H9 (cell line): ENCODE results near the gene NKAIN4. TPM values are rescaled to one million over a fixed set of nuclear protein-coding genes. Genes with fewer than 3 reads are reported as not detected.

Source experiments
- DNase-seq: peaks from one replicate; pipeline ENCODE4 v3.0.0-alpha.2; 2017
- H2AFZ ChIP-seq: one replicate; pipeline ENCODE4 v1.6.1; 2013; ENCODE audit warnings: mild to moderate bottlenecking, low read length, control low read depth, moderate library complexity
- H2AK5ac ChIP-seq: 2 replicates; pipeline ENCODE4 v1.6.1; 2013; ENCODE audit warnings: low read length, control low read depth, mixed read lengths; ENCODE audit not compliant: insufficient read length
- H2BK120ac ChIP-seq: one replicate; pipeline ENCODE4 v1.6.1; 2013; ENCODE audit warnings: low read depth, mild to moderate bottlenecking, low read length, control low read depth, inconsistent platforms; ENCODE audit not compliant: poor library complexity, severe bottlenecking
- H2BK12ac ChIP-seq: 2 replicates; pipeline ENCODE4 v1.6.1; 2013; ENCODE audit warnings: low read length, control low read depth, mixed read lengths, low read depth; ENCODE audit not compliant: insufficient read length
- H2BK15ac ChIP-seq: 2 replicates; pipeline ENCODE4 v1.6.1; 2013; ENCODE audit warnings: low read depth, low read length, control low read depth
- H2BK20ac ChIP-seq: one replicate; pipeline ENCODE4 v1.6.1; 2013; ENCODE audit warnings: low read depth, mild to moderate bottlenecking, low read length, control low read depth, inconsistent platforms; ENCODE audit not compliant: poor library complexity, severe bottlenecking
- H2BK5ac ChIP-seq: 2 replicates; pipeline ENCODE4 v1.6.1; 2013; ENCODE audit warnings: low read length, control low read depth, mixed read lengths; ENCODE audit not compliant: insufficient read length
- H3K14ac ChIP-seq: 2 replicates; pipeline ENCODE4 v1.6.1; 2013; ENCODE audit warnings: low read length, control low read depth; ENCODE audit not compliant: insufficient read depth
- H3K18ac ChIP-seq: 2 replicates; pipeline ENCODE4 v1.6.1; 2013; ENCODE audit warnings: low read depth, mild to moderate bottlenecking, mixed read lengths, low read length, control low read depth; ENCODE audit not compliant: insufficient read length
- H3K23ac ChIP-seq: 2 replicates; pipeline ENCODE4 v1.6.1; 2013; ENCODE audit warnings: low read length, control low read depth, mixed read lengths, low read depth; ENCODE audit not compliant: insufficient read length
- H3K23me2 ChIP-seq: 2 replicates; pipeline ENCODE4 v1.6.1; 2013; ENCODE audit warnings: low read depth, mild to moderate bottlenecking, mixed read lengths, low read length, control low read depth; ENCODE audit not compliant: insufficient read length, poor library complexity, severe bottlenecking
- H3K27ac ChIP-seq: 2 replicates; pipeline ENCODE4 v1.5.1; 2013; ENCODE audit warnings: low read length, control low read depth, mixed read lengths, low read depth; ENCODE audit not compliant: insufficient read length
- H3K27me3 ChIP-seq: 2 replicates; pipeline ENCODE4 v1.6.1; 2013; ENCODE audit warnings: low read length, control low read depth, inconsistent platforms; ENCODE audit not compliant: insufficient read depth
- H3K4ac ChIP-seq: 2 replicates; pipeline ENCODE4 v1.6.1; 2013; ENCODE audit warnings: low read depth, mild to moderate bottlenecking, control low read depth, inconsistent platforms, low read length, moderate library complexity
- H3K4me1 ChIP-seq: 2 replicates; pipeline ENCODE4 v1.6.1; 2013; ENCODE audit warnings: low read length, control low read depth, inconsistent platforms; ENCODE audit not compliant: insufficient read depth
- H3K4me2 ChIP-seq: 2 replicates; pipeline ENCODE4 v1.6.1; 2013; ENCODE audit warnings: low read length, control low read depth, mixed read lengths; ENCODE audit not compliant: insufficient read length, insufficient read depth
- H3K56ac ChIP-seq: 2 replicates; pipeline ENCODE4 v1.6.1; 2013; ENCODE audit warnings: low read depth, mild to moderate bottlenecking, mixed read lengths, low read length, control low read depth; ENCODE audit not compliant: insufficient read length
- H3K79me1 ChIP-seq: 2 replicates; pipeline ENCODE4 v1.6.1; 2013; ENCODE audit warnings: low read depth, mild to moderate bottlenecking, moderate library complexity, low read length, control low read depth, inconsistent platforms; ENCODE audit not compliant: insufficient read depth, poor library complexity, severe bottlenecking
- H3K79me2 ChIP-seq: 2 replicates; pipeline ENCODE4 v1.6.1; 2013; ENCODE audit warnings: low read length, control low read depth, inconsistent platforms; ENCODE audit not compliant: insufficient read depth
- H3K9ac ChIP-seq: 2 replicates; pipeline ENCODE4 v1.6.1; 2013; ENCODE audit warnings: low read length, control low read depth, mixed read lengths; ENCODE audit not compliant: insufficient read length; ENCODE audit errors: extremely low read depth
- H3K9me3 ChIP-seq: one replicate; pipeline ENCODE4 v1.6.1; 2013; ENCODE audit warnings: low read depth, low read length, inconsistent platforms; ENCODE audit not compliant: control insufficient read depth
- H3T11ph ChIP-seq: one replicate; pipeline ENCODE4 v1.6.1; 2013; ENCODE audit warnings: mild to moderate bottlenecking, low read length, control low read depth, inconsistent platforms
- H4K20me1 ChIP-seq: one replicate; pipeline ENCODE4 v1.6.1; 2013; ENCODE audit not compliant: control insufficient read depth, insufficient read length, insufficient read depth
- H4K5ac ChIP-seq: 2 replicates; pipeline ENCODE4 v1.6.1; 2013; ENCODE audit warnings: low read depth, mild to moderate bottlenecking, mixed read lengths, low read length, control low read depth; ENCODE audit not compliant: insufficient read length
- H4K8ac ChIP-seq: replicated peaks from 2 replicates; pipeline ENCODE4 v1.6.1; 2013; ENCODE audit warnings: low read length, control low read depth, mixed read lengths, low read depth; ENCODE audit not compliant: insufficient read length
- H4K91ac ChIP-seq: 2 replicates; pipeline ENCODE4 v1.6.1; 2013; ENCODE audit warnings: low read depth, mild to moderate bottlenecking, moderate library complexity, mixed read lengths, low read length, control low read depth; ENCODE audit not compliant: insufficient read length
- H3K27ac Mint-ChIP-seq, 3 experiments: 2 replicates in 2 of 3; 3 replicates in 1 of 3; pipeline ENCODE4 v1.8.0; 2020 to 2021; ENCODE audit warnings: mixed read lengths in 3 of 3, mild to moderate bottlenecking in 1 of 3, moderate library complexity in 1 of 3
- H3K27me3 Mint-ChIP-seq: 2 replicates; pipeline ENCODE4 v1.8.0; 2021; ENCODE audit warnings: low read depth, mild to moderate bottlenecking, moderate library complexity, mixed read lengths
- H3K36me3 Mint-ChIP-seq, 3 experiments: 2 replicates in 2 of 3; 3 replicates in 1 of 3; pipeline ENCODE4 v1.8.0; 2020 to 2021; ENCODE audit warnings: low read depth in 3 of 3, mixed read lengths in 3 of 3; ENCODE audit not compliant: insufficient read depth in 1 of 3
- H3K4me1 Mint-ChIP-seq, 2 experiments: 2 replicates each; pipeline ENCODE4 v1.8.0; 2020; ENCODE audit warnings: mixed read lengths in 2 of 2
- H3K4me3 Mint-ChIP-seq, 2 experiments: 2 replicates in 1 of 2; 3 replicates in 1 of 2; pipeline ENCODE4 v1.8.0; 2020 to 2021; ENCODE audit warnings: mild to moderate bottlenecking in 2 of 2, mixed read lengths in 2 of 2, moderate library complexity in 1 of 2
- H3K9me3 Mint-ChIP-seq, 2 experiments: 2 replicates in 1 of 2; 3 replicates in 1 of 2; pipeline ENCODE4 v1.8.0; 2020; ENCODE audit warnings: mild to moderate bottlenecking in 2 of 2, mixed read lengths in 2 of 2, moderate library complexity in 1 of 2
- WGBS: extraction: QIAGEN DNeasy Blood & Tissue Kit; methylation state at CpG from one replicate; pipeline ENCODE4 v1.1.7; 2013; ENCODE audit warnings: missing lambda C conversion rate, low lambda C conversion rate, mixed read lengths; ENCODE audit not compliant: insufficient read length; ENCODE audit errors: extremely low coverage; 5-methylcytosine and 5-hydroxymethylcytosine counted together
- total RNA-seq: library from RNA; stranded (reverse); gene quantifications from 2 replicates; pipeline ENCODE4 v1.2.1, GENCODE V29; 2021
- TF ChIP-seq, protein P1 (sequence below): fragments of 200-600 bp; sonication (generic); conservative IDR thresholded peaks from 3 replicates; pipeline ENCODE4 v1.8.0; 2021; ENCODE audit warnings: antibody characterized with exemption, mild to moderate bottlenecking

Gene NKAIN4
- total RNA-seq, 1 experiment from 2014 or later: 20.9 TPM

DNA sequence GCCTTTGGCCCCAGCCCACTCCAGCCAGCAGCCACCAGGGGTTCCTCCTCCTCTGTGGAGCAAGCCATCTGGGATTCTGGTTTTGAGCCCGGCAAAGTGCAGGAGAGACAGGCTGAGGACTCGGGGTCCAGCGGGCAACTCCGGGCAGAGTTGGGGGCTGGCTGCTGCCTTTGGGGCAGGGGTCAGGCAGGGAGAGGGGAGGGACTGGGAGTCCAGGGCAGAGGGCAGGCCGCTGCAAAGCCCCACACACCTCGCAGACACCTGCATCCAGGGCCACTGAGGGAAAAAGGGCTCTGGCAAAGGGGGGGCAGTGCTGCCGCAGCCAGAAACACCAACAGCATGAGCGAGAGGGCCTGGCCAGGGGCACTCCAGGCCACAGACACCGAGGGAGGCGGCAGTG is 9.8 kb downstream of the NKAIN4 start:
- no peak overlapping the region for H3K23ac ChIP-seq
- H2BK5ac ChIP-seq: no peak overlapping the region
- Mint-ChIP-seq H3K27ac (no peak overlapping the region), H3K9me3 (no peaks in the 10 kb centered on the region), H3K4me1 (peaks cover 11 to 18% of the 10 kb centered on the region in 2 experiments), H3K27me3 (peaks cover 3% of the 10 kb centered on the region; the same call in 1 of the 2 replicates), H3K36me3 (no peaks in the 10 kb centered on the region; a peak in 2 of 7 replicates), H3K4me3 (no peak overlapping the region)
- no peak overlapping the region for H2AFZ ChIP-seq
- no peak overlapping the region for H3K4me2 ChIP-seq
- DNase-seq: no peak
- H3T11ph ChIP-seq: no peak overlapping the region
- H4K91ac ChIP-seq: no peak overlapping the region
- H2BK12ac ChIP-seq: no peak overlapping the region
- H3K23me2 ChIP-seq: no peaks in the 10 kb centered on the region
- H3K4ac ChIP-seq: no peak overlapping the region
- H2AK5ac ChIP-seq: no peak overlapping the region
- H3K14ac ChIP-seq: no peak overlapping the region
- H3K27me3 ChIP-seq: no peaks in the 10 kb centered on the region
- H3K9me3 ChIP-seq: no peaks in the 10 kb centered on the region
- H4K8ac ChIP-seq: no peak overlapping the region
- H3K4me1 ChIP-seq: no peaks in the 10 kb centered on the region
- no peak overlapping the region for H2BK20ac ChIP-seq
- H3K79me1 ChIP-seq: no peaks in the 10 kb centered on the region
- H3K56ac ChIP-seq: no peak overlapping the region
- H3K27ac ChIP-seq: no peak overlapping the region
- H3K9ac ChIP-seq: no peak overlapping the region
- TF ChIP-seq, protein P1, sequence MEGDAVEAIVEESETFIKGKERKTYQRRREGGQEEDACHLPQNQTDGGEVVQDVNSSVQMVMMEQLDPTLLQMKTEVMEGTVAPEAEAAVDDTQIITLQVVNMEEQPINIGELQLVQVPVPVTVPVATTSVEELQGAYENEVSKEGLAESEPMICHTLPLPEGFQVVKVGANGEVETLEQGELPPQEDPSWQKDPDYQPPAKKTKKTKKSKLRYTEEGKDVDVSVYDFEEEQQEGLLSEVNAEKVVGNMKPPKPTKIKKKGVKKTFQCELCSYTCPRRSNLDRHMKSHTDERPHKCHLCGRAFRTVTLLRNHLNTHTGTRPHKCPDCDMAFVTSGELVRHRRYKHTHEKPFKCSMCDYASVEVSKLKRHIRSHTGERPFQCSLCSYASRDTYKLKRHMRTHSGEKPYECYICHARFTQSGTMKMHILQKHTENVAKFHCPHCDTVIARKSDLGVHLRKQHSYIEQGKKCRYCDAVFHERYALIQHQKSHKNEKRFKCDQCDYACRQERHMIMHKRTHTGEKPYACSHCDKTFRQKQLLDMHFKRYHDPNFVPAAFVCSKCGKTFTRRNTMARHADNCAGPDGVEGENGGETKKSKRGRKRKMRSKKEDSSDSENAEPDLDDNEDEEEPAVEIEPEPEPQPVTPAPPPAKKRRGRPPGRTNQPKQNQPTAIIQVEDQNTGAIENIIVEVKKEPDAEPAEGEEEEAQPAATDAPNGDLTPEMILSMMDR: no peak
- H3K79me2 ChIP-seq: no peaks in the 10 kb centered on the region
- no peak overlapping the region for H3K18ac ChIP-seq
- no peaks in the 10 kb centered on the region for H4K20me1 ChIP-seq
- H2BK15ac ChIP-seq: no peak overlapping the region
- no CpG with 5 or more reads among the region's 10 CpGs for WGBS
- H2BK120ac ChIP-seq: no peak overlapping the region
- no peak overlapping the region for H4K5ac ChIP-seq
